HEK293 (cell line): ENCODE data around the gene SS18.
A peak's percentile ranks its signal among the peaks of the same experiment; 100 is the strongest.

Source experiments
- CTCF ChIA-PET: fragments of 350-600 bp; formaldehyde crosslinking; extraction: SDS; loops from one replicate; lab custom pipeline; 2021; ENCODE audit warnings: antibody characterized with exemption; lab: Yijun Ruan, JAX
- POLR2A ChIA-PET: fragments of 300-600 bp; formaldehyde crosslinking; extraction: SDS; loops from one replicate; lab custom pipeline; 2020; ENCODE audit warnings: antibody characterized with exemption, inconsistent platforms; lab: Yijun Ruan, JAX
- H3K27ac ChIP-seq: fragments of 200-500 bp; sonication (Bioruptor generic); 2 replicates; pipeline ENCODE4 v1.5.1; 2014; ENCODE audit warnings: low read depth, low read length, control low read depth, inconsistent platforms; ENCODE audit errors: extremely low read depth
- H3K36me3 ChIP-seq, 2 experiments: fragments of 200-500 bp in 1 of 2; sonication (Bioruptor generic) in 1 of 2; 1 replicate in 1 of 2; 2 replicates in 1 of 2; pipeline ENCODE4 v1.5.1; 2014 to 2017; ENCODE audit warnings: inconsistent platforms in 2 of 2, low read length in 2 of 2; ENCODE audit not compliant: control insufficient read depth in 2 of 2, insufficient read depth in 1 of 2
- H3K4me1 ChIP-seq: fragments of 200-500 bp; sonication (Bioruptor generic); 2 replicates; pipeline ENCODE4 v1.5.1; 2014; ENCODE audit warnings: mild to moderate bottlenecking, low read length, inconsistent platforms; ENCODE audit not compliant: control insufficient read depth, insufficient read depth
- H3K4me3 ChIP-seq: 2 replicates; pipeline ENCODE4 v1.5.1; 2011; ENCODE audit warnings: low read depth, mild to moderate bottlenecking, control low read depth, low read length, moderate library complexity
- H3K9me3 ChIP-seq: fragments of 200-500 bp; sonication (Bioruptor generic); 2 replicates; pipeline ENCODE4 v1.5.1; 2014; ENCODE audit warnings: low read depth, low read length, inconsistent platforms; ENCODE audit not compliant: control insufficient read depth, insufficient read depth
- GLI4 ChIP-seq: fragments of 450-650 bp; formaldehyde crosslinking; IDR thresholded peaks from 2 replicates; pipeline ENCODE4 v1.5.1; 2016; ENCODE audit warnings: missing biosample characterization, missing genetic modification characterization
- GLIS1 ChIP-seq: fragments of 450-650 bp; formaldehyde crosslinking; IDR thresholded peaks from 2 replicates; pipeline ENCODE4 v1.5.1; 2016; ENCODE audit warnings: missing biosample characterization, missing genetic modification characterization
- HIC1 ChIP-seq: fragments of 450-650 bp; formaldehyde crosslinking; IDR thresholded peaks from 2 replicates; pipeline ENCODE4 v1.5.1; 2016; ENCODE audit warnings: missing biosample characterization, missing genetic modification characterization
- KLF10 ChIP-seq: fragments of 450-650 bp; IDR thresholded peaks from 2 replicates; pipeline ENCODE4 v1.5.1; 2018; ENCODE audit warnings: missing biosample characterization, mild to moderate bottlenecking, missing genetic modification characterization
- MZF1 ChIP-seq: fragments of 450-650 bp; formaldehyde crosslinking; IDR thresholded peaks from 2 replicates; pipeline ENCODE4 v1.5.1; 2017; ENCODE audit warnings: missing biosample characterization, missing genetic modification characterization, borderline replicate concordance
- PBX3 ChIP-seq: sonication (generic); formaldehyde crosslinking; IDR thresholded peaks from 2 replicates; pipeline ENCODE4 v1.8.1; 2022; ENCODE audit warnings: mild to moderate bottlenecking, moderate library complexity, missing genetic modification reagents
- PRDM1 ChIP-seq: fragments of 450-650 bp; formaldehyde crosslinking; IDR thresholded peaks from 2 replicates; pipeline ENCODE4; 2016; ENCODE audit warnings: missing biosample characterization, missing genetic modification characterization
- SCRT1 ChIP-seq: fragments of 450-650 bp; formaldehyde crosslinking; IDR thresholded peaks from 2 replicates; pipeline ENCODE4 v1.5.1; 2016; ENCODE audit warnings: missing biosample characterization, missing genetic modification characterization, borderline replicate concordance
- TCF7L2 ChIP-seq: IDR thresholded peaks from 2 replicates; pipeline ENCODE4 v1.6.1; 2011; ENCODE audit warnings: low read depth, mild to moderate bottlenecking, inconsistent platforms, low read length, moderate library complexity, borderline replicate concordance
- YY1 ChIP-seq: fragments of 450-650 bp; formaldehyde crosslinking; IDR thresholded peaks from 2 replicates; pipeline ENCODE4 v1.5.1; 2018; ENCODE audit warnings: missing biosample characterization, missing genetic modification characterization
- ZBTB1 ChIP-seq: fragments of 450-650 bp; formaldehyde crosslinking; IDR thresholded peaks from 2 replicates; pipeline ENCODE4 v1.5.1; 2016; ENCODE audit warnings: missing biosample characterization, missing genetic modification characterization
- ZBTB8A ChIP-seq: fragments of 450-650 bp; formaldehyde crosslinking; IDR thresholded peaks from 2 replicates; pipeline ENCODE4 v1.5.1; 2016; ENCODE audit warnings: missing biosample characterization, missing genetic modification characterization
- ZNF138 ChIP-seq: fragments of 450-650 bp; formaldehyde crosslinking; IDR thresholded peaks from 2 replicates; pipeline ENCODE4 v1.5.1; 2016; ENCODE audit warnings: missing biosample characterization, missing genetic modification characterization, borderline replicate concordance
- ZNF146 ChIP-seq: fragments of 450-650 bp; formaldehyde crosslinking; IDR thresholded peaks from 2 replicates; pipeline ENCODE4 v1.5.1; 2016; ENCODE audit warnings: missing biosample characterization, missing genetic modification characterization
- ZNF2 ChIP-seq: fragments of 450-650 bp; formaldehyde crosslinking; IDR thresholded peaks from 2 replicates; pipeline ENCODE4 v1.5.1; 2016; ENCODE audit warnings: missing biosample characterization, missing genetic modification characterization
- ZNF223 ChIP-seq: fragments of 450-650 bp; formaldehyde crosslinking; IDR thresholded peaks from 2 replicates; pipeline ENCODE4 v1.5.1; 2016; ENCODE audit warnings: missing biosample characterization, missing genetic modification characterization
- ZNF24 ChIP-seq: fragments of 450-650 bp; formaldehyde crosslinking; IDR thresholded peaks from 2 replicates; pipeline ENCODE4 v1.5.1; 2016; ENCODE audit warnings: missing biosample characterization, missing genetic modification characterization
- ZNF354C ChIP-seq: fragments of 450-650 bp; formaldehyde crosslinking; IDR thresholded peaks from 2 replicates; pipeline ENCODE4 v1.5.1; 2016; ENCODE audit warnings: missing biosample characterization, missing genetic modification characterization, low read depth, borderline replicate concordance
- ZNF549 ChIP-seq: fragments of 450-650 bp; IDR thresholded peaks from 2 replicates; pipeline ENCODE4 v1.5.1; 2018; ENCODE audit warnings: missing biosample characterization, missing genetic modification characterization, mild to moderate bottlenecking, inconsistent platforms, moderate library complexity
- ZNF558 ChIP-seq: fragments of 450-650 bp; formaldehyde crosslinking; IDR thresholded peaks from 2 replicates; pipeline ENCODE4 v1.5.1; 2016; ENCODE audit warnings: missing biosample characterization, missing genetic modification characterization
- ZNF677 ChIP-seq: fragments of 450-650 bp; IDR thresholded peaks from 2 replicates; pipeline ENCODE4 v1.5.0; 2018; ENCODE audit warnings: missing biosample characterization, mild to moderate bottlenecking, missing genetic modification characterization, moderate library complexity
- ZSCAN16 ChIP-seq: fragments of 450-650 bp; formaldehyde crosslinking; IDR thresholded peaks from 2 replicates; pipeline ENCODE4 v1.5.1; 2016; ENCODE audit warnings: missing biosample characterization, missing genetic modification characterization
- TF ChIP-seq, protein P1 (sequence below): fragments of 450-650 bp; formaldehyde crosslinking; IDR thresholded peaks from 2 replicates; pipeline ENCODE4 v1.5.1; 2017; ENCODE audit warnings: missing biosample characterization, missing genetic modification characterization
- TF ChIP-seq, protein P2 (sequence below): fragments of 450-650 bp; formaldehyde crosslinking; conservative IDR thresholded peaks from 2 replicates; pipeline ENCODE4 v1.5.1; 2016; ENCODE audit warnings: low read depth, missing biosample characterization, missing genetic modification characterization

Gene SS18

DNA sequence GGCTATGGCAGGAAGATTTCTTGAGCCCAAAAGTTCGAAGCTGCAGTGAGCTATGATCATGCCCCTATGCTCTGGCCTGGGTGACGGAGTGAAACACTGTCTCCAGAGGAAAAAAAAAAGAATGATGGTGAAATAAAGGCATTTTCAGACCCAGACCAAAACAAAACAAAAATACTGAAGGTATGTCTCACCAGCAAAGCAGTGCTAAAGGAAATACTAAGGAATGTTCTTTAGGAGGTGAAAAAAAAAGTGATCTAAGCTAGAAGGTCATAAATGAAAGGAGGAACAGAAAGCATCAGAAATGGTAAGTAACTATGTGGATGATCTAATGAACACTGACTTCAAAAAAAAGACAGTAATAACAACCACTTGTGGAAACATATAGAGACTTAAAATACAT, 18.7 kb downstream of the SS18 start:
- 0 out of 2 replicates have a peak, but pooled peaks have one; percentile 13 for TF ChIP-seq PRDM1 (tag by site-specific recombination)
- no peak for TF ChIP-seq ZBTB8A
- CTCF ChIA-PET: no interaction called here
- POLR2A ChIA-PET: interaction anchor here (0.6 kb wide), 1 partner anchor 24 kb away, joined by 3 read pairs; no protein-coding TSS in a partner anchor

GRCh38 chr18:26071020-26071419, 19.4 kb downstream of the SS18 start:
- TF ChIP-seq MZF1 (tag by site-specific recombination): no peak
- no peak for TF ChIP-seq ZSCAN16 (tag by site-specific recombination)
- TF ChIP-seq YY1 (tag by site-specific recombination): no peak
- peak; percentile 99 for TF ChIP-seq ZNF558 (tag by site-specific recombination)
- H3K27ac ChIP-seq: no peak overlapping the region
- no peak overlapping the region for H3K4me3 ChIP-seq
- H3K4me1 ChIP-seq: no peaks in the 10 kb centered on the region
- ChIA-PET CTCF (no interaction called here), POLR2A (no interaction called here)
- H3K36me3 ChIP-seq: peaks cover 33 to 51% of the 10 kb centered on the region in 2 experiments
- no peaks in the 10 kb centered on the region for H3K9me3 ChIP-seq

More for the DNA sequence above, 18.7 kb downstream of the SS18 start:
- peaks cover 38 to 53% of the 10 kb centered on the region in 2 experiments for H3K36me3 ChIP-seq
- H3K4me3 ChIP-seq: no peak overlapping the region
- H3K4me1 ChIP-seq: no peaks in the 10 kb centered on the region
- no peaks in the 10 kb centered on the region for H3K9me3 ChIP-seq
- no peak overlapping the region for H3K27ac ChIP-seq

GRCh38 chr18:26059357-26059756, 31.1 kb downstream of the SS18 start:
- H3K27ac ChIP-seq: no peak overlapping the region
- no peak overlapping the region for H3K4me3 ChIP-seq
- POLR2A ChIA-PET: no interaction called here
- no peaks in the 10 kb centered on the region for H3K9me3 ChIP-seq
- H3K36me3 ChIP-seq: peaks cover 25 to 35% of the 10 kb centered on the region in 2 experiments
- CTCF ChIA-PET: interaction anchor here (0.6 to 0.7 kb wide), 2 partner anchors 29 to 1528 kb away, joined by 3 read pairs; no protein-coding TSS in a partner anchor
- H3K4me1 ChIP-seq: no peaks in the 10 kb centered on the region
- TF ChIP-seq PBX3 (CRISPR knock-in tag): no peak
- TF ChIP-seq ZNF146 (tag by site-specific recombination): no peak
- no peak for TF ChIP-seq KLF10 (tag by site-specific recombination)
- TF ChIP-seq GLIS1 (tag by site-specific recombination): no peak
- TF ChIP-seq ZNF138 (tag by site-specific recombination): no peak
- TF ChIP-seq, protein P1, sequence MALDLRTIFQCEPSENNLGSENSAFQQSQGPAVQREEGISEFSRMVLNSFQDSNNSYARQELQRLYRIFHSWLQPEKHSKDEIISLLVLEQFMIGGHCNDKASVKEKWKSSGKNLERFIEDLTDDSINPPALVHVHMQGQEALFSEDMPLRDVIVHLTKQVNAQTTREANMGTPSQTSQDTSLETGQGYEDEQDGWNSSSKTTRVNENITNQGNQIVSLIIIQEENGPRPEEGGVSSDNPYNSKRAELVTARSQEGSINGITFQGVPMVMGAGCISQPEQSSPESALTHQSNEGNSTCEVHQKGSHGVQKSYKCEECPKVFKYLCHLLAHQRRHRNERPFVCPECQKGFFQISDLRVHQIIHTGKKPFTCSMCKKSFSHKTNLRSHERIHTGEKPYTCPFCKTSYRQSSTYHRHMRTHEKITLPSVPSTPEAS (tag by site-specific recombination): no peak
- no peak for TF ChIP-seq HIC1 (tag by site-specific recombination)
- no peak for TF ChIP-seq ZNF354C
- TF ChIP-seq SCRT1: no peak
- no peak for TF ChIP-seq ZNF2 (tag by site-specific recombination)
- TF ChIP-seq ZNF677 (tag by site-specific recombination): no peak
- no peak for TF ChIP-seq ZNF549 (tag by site-specific recombination)
- TF ChIP-seq ZNF24: no peak
- TF ChIP-seq TCF7L2: no peak
- no peak for TF ChIP-seq GLI4 (tag by site-specific recombination)
- TF ChIP-seq, protein P2, sequence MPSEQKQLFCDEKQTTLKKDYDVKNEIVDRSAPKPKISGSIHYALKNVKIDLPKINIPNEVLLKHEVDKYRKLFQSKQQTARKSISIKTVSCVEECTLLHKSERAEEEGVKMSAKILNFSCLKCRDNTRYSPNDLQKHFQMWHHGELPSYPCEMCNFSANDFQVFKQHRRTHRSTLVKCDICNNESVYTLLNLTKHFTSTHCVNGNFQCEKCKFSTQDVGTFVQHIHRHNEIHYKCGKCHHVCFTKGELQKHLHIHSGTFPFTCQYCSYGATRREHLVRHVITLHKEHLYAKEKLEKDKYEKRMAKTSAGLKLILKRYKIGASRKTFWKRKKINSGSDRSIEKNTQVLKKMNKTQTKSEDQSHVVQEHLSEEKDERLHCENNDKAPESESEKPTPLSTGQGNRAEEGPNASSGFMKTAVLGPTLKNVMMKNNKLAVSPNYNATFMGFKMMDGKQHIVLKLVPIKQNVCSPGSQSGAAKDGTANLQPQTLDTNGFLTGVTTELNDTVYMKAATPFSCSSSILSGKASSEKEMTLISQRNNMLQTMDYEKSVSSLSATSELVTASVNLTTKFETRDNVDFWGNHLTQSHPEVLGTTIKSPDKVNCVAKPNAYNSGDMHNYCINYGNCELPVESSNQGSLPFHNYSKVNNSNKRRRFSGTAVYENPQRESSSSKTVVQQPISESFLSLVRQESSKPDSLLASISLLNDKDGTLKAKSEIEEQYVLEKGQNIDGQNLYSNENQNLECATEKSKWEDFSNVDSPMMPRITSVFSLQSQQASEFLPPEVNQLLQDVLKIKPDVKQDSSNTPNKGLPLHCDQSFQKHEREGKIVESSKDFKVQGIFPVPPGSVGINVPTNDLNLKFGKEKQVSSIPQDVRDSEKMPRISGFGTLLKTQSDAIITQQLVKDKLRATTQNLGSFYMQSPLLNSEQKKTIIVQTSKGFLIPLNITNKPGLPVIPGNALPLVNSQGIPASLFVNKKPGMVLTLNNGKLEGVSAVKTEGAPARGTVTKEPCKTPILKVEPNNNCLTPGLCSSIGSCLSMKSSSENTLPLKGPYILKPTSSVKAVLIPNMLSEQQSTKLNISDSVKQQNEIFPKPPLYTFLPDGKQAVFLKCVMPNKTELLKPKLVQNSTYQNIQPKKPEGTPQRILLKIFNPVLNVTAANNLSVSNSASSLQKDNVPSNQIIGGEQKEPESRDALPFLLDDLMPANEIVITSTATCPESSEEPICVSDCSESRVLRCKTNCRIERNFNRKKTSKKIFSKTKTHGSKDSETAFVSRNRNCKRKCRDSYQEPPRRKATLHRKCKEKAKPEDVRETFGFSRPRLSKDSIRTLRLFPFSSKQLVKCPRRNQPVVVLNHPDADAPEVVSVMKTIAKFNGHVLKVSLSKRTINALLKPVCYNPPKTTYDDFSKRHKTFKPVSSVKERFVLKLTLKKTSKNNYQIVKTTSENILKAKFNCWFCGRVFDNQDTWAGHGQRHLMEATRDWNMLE (tag by site-specific recombination): no peak
- TF ChIP-seq ZNF223: no peak
- no peak for TF ChIP-seq ZBTB1 (tag by site-specific recombination)
